Raji (cell line): Measurements from ENCODE around the gene FILIP1L.

Experiments used
- POLR2A ChIP-seq: IDR thresholded peaks from 2 replicates; pipeline ENCODE4 v1.6.1; 2011; ENCODE audit warnings: low read depth, low read length, control low read depth; ENCODE audit not compliant: insufficient read depth

Gene FILIP1L

DNA sequence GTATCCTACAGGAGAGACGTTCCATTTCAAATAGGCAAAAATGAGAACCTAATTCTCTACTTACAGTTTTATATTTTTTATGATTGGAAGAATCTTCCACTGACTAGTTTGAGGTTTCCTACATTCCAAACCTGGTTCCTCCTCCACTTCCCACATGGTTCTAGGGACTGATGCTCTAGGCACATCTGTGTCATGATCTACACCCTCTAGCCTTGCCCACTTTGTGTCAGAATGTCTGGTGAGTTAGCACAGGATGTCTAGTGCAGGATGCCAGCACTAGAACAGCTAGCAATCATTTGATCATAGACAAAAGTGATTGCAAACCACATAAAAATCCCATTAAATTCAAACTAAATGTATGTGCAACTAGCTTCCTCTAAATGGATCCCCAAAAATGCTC is 26.7 kb upstream of the FILIP1L start:
- no peak for TF ChIP-seq POLR2A

DNA sequence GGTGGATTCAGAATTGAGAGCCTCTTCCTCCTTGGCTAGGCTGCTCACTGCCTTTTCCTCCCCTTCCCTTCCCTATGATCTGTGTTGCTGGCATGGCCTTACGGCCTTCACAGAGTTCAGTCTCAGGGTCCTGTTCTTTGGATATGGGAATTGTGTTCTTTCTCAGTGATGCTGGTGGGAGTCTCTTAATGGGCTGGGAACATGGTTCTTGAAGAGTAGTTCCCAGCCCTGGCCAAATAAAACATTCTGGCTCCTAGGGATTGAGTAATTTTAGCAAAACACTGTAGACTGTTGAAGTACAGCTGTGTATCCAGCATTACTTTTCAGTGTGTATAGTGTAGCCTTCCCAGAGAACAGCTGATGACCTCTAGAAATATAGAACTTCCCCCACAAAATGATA is 22.6 kb upstream of the FILIP1L start:
- no peak for TF ChIP-seq POLR2A

GRCh38 chr3:100131241-100131640 is 16.9 kb upstream of the FILIP1L start:
- TF ChIP-seq POLR2A, result no peak

- no peak for TF ChIP-seq POLR2A
Observed at GRCh38 chr3:100129941-100130340, 15.6 kb upstream of the FILIP1L start.

DNA sequence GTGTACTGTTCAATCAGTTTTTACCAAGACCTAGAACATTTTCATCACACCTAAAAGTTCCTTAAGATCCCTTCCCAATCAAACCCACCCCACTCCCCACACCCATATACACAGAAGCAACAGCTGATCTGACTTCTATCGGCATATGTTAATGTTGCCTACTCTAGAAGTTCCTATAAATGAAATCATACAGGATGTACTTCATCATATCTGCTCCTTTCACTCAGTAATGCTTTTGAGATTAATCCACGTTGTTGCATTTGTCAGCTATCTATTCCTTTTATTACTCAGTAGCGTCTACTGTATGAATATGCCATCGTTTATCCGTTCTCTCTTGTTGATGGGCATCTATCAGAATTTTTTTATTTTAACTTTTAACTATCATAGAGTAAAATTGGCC is 14.3 kb upstream of the FILIP1L start:
- no peak for TF ChIP-seq POLR2A

DNA sequence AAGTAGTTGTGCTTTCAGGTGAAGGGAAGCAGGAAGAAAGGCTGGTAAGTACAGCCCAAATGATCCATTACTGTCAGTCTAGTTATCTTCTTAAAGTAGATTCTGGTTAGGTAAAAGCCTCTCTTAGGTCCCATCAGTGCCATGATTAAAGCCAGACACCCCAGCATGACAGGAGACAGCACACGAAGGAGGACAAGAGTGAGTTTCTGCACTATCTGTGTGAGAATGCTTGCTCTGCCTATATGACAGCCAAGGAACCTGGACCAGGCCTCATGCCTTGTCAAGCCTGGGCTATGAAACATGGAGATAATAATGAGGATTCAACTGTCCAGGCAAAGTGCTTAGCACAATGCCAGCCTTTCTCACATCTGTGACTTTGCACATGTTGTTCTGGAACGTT is 13.5 kb upstream of the FILIP1L start:
- TF ChIP-seq POLR2A, result no peak

DNA sequence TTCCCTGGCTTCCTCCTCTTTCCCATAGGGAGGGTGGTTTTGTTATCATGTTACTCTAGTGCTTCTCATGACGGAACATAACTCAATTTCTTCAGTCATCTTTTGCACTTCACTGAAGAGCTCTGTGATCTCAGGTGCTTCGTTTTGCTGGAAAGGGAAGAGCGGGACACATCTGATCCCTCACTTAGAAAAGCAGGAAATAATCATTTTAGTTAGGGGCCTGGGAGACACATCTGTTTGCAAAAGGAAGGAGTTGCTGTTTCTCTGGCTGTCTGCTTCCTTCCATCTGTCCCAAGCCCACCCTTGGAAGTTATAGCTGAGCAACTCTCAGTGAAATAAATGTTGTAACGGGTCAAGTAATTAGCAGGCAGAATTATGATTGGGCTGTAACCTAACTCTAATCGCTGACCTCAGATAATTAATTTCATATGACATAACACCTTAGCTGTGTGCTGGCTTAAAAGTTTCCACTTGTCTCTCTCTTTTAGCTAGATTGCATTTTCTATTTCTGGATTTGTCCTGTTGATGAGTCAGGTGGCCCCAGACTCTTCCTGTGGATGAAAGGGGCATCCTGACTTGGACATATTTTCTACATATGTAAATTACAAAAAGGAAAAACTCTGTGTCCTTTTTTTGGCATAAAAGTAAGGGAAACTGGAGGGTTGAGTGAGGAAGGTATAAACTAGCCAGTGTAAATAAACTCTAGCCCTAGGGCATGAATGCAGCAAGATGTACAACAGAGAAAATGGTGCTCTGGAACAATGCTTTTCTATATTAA is 11.0 kb upstream of the FILIP1L start:
- TF ChIP-seq POLR2A, result no peak

DNA sequence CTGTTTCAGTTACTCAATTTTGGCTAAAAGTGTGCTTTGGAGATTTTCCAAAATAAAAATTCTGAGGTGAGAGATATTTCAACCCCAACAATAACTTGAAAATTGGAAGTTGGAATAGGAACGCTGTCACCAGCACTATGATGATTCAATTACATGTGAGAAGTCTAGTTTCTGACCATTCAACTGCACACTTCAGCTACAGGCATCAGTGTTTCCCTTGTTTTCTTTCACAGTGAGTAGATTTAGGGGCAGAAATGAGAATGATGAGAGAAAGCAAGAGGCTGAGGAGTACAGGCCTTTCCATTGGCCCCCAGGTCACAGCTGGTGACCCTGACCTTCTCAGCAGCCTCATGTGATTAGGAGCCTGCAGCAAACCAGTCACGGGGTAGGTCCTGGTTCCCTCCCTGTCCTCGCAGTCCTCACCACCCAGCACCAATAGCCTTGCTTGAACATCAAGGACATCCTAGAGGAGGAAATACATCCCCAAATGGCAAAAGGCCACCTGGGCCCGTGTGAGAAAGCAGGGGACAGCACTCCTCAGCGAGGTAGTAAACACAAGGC is 10.0 kb upstream of the FILIP1L start:
- TF ChIP-seq POLR2A, result no peak

GRCh38 chr3:100123112-100123511 is 8.8 kb upstream of the FILIP1L start:
- TF ChIP-seq POLR2A, result no peak

GRCh38 chr3:100122321-100122720 is 8.0 kb upstream of the FILIP1L start:
- no peak for TF ChIP-seq POLR2A

- no peak for TF ChIP-seq POLR2A
Observed at GRCh38 chr3:100120693-100121092, 6.4 kb upstream of the FILIP1L start.

DNA sequence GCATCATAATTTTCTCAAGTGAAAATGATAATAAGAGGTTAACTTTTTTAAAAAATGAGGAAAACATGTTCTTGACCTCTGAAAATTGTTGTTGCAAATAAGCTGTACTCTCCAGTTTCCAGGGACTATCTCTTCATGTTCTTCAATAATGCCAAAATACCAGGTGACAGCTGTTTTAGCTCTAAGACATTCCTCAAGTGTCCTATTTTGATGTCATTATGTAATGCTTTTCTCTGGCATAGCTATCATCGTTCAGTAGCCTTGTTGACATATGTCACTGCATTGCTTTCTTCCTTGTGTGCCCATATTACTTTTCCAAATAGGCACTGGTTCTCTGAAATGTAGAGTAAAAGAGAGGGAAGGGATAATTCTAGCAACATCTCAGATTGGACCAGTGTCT is 5.7 kb upstream of the FILIP1L start:
- no peak for TF ChIP-seq POLR2A

- TF ChIP-seq POLR2A, result no peak
Observed at GRCh38 chr3:100117093-100117492, 2.8 kb upstream of the FILIP1L start.

DNA sequence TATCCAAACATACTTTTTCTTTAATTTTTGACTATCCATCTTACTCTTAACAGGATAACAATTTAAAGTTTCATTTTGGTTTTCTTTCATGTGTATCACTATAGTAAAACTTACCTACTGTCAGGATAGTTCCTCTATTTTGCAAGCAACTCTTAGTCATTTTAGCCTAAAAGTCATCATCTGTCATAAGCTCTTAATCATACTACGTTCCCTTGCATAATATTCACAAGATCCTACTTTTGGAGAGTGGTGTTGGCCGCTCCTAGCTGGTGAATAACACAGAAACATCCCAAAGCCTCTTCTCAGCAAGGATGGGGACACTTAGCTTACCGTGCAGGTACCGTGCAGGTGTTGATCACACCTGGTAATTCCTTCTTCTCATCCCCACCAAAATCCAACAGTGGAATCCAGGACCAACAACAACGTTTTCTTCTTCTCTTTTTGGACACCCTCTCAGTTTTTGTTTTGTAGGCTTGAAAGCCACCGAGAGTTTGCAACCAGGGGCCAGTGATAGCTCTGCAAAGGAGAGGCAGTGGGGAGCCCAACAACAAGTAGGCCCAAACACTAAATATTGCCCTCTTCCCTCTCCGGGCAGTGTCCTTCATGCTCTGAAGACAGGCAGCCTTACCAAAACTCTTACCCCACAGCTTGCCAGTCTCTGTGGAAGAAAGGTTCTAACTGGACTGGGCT is 433 bp downstream of the FILIP1L start:
- TF ChIP-seq POLR2A, result no peak

DNA sequence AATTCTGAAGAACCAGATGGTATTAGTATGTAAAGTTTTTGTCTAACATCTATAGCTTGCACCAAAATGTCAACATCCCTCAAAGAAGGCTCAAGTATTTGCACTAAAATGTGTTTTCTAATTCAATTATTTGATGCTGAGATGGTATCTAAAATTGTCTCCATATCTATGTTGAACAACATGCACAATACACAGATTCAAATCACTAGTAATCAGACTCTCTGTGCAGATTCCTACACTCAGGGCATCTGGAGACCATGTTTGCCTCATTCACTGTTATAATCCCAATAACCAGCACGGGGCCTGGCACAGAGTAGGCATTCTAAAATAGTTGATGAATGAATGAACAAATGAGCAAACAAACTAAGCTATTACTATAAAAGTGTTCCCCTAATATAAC is 2.6 kb downstream of the FILIP1L start:
- TF ChIP-seq POLR2A, result no peak

DNA sequence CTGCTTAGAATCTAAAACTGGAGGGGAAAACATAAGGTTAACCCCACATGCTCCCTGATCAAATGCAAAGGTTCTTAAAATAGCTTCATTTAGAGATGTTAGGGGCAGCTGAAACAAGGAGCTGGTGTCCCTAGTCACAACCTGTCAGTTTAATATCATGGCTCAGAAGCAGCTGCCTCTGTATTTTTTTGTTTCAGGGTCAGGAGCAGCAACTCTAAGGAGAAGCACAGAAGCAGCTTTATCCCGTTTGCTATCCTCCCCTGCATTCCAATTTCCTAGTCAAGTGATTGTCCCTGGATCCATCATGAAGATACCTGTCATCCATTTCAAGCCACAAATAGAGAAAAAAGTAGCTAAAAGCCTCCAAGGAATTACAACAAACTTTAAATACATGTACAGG is 4.1 kb downstream of the FILIP1L start:
- no peak for TF ChIP-seq POLR2A
